GM23338 (cell line): ENCODE data around the gene AASDH.

ENCODE experiments used
- CREB1 ChIP-seq: fragments of 250-450 bp; sonication (Bioruptor Pico); IDR thresholded peaks from 2 replicates; pipeline ENCODE4 v1.5.0; 2020; ENCODE audit warnings: low read depth, mild to moderate bottlenecking, moderate library complexity
- ETS1 ChIP-seq: IDR thresholded peaks from 2 replicates; pipeline ENCODE4 v1.6.1; 2016; ENCODE audit warnings: antibody characterized with exemption
- EZH2 ChIP-seq: fragments of 200-600 bp; sonication (generic); IDR thresholded peaks from one replicate; pipeline ENCODE4 v1.8.0; 2017; ENCODE audit warnings: antibody characterized with exemption, mild to moderate bottlenecking, low read depth; ENCODE audit not compliant: unreplicated experiment
- EZH2phosphoT487 ChIP-seq: fragments of 200-600 bp; sonication (generic); IDR thresholded peaks from one replicate; pipeline ENCODE4 v1.8.1; 2018; ENCODE audit warnings: antibody characterized with exemption; ENCODE audit not compliant: unreplicated experiment
- JUNB ChIP-seq: IDR thresholded peaks from one replicate; pipeline ENCODE4 v1.6.1; 2016; ENCODE audit warnings: antibody characterized with exemption; ENCODE audit not compliant: unreplicated experiment
- NANOG ChIP-seq: IDR thresholded peaks from 2 replicates; pipeline ENCODE4 v1.6.1; 2016; ENCODE audit warnings: antibody characterized with exemption, borderline replicate concordance
- POLR2AphosphoS5 ChIP-seq: IDR thresholded peaks from 2 replicates; pipeline ENCODE4 v1.6.1; 2016; ENCODE audit warnings: antibody characterized with exemption, low read depth
- STAT1 ChIP-seq: IDR thresholded peaks from one replicate; pipeline ENCODE4 v1.6.1; 2016; ENCODE audit warnings: antibody characterized with exemption; ENCODE audit not compliant: unreplicated experiment
- ZNF114 ChIP-seq: fragments of 250-450 bp; sonication (Bioruptor Pico); IDR thresholded peaks from 2 replicates; pipeline ENCODE4 v1.5.0; 2020; ENCODE audit warnings: mild to moderate bottlenecking, moderate library complexity
- ZNF331 ChIP-seq: fragments of 250-450 bp; sonication (Bioruptor Pico); IDR thresholded peaks from 2 replicates; pipeline ENCODE4 v1.5.0; 2020; ENCODE audit warnings: low read depth, mild to moderate bottlenecking, moderate library complexity
- TF ChIP-seq, protein P1 (sequence below), 2 experiments: fragments of 200-600 bp in 1 of 2; sonication (generic) in 1 of 2; conservative IDR thresholded peaks; 2 replicates each; pipeline versions ENCODE4 v1.5.1 to v1.6.1; 2016 to 2017; ENCODE audit warnings: antibody characterized with exemption in 2 of 2, low read depth in 2 of 2, mild to moderate bottlenecking in 2 of 2, moderate library complexity in 1 of 2
- TF ChIP-seq, protein P2 (sequence below): IDR thresholded peaks from one replicate; pipeline ENCODE4 v1.6.1; 2018; ENCODE audit warnings: antibody characterized with exemption; ENCODE audit not compliant: unreplicated experiment
- TF ChIP-seq, protein P3 (sequence below): fragments of 250-450 bp; sonication (Bioruptor Pico); IDR thresholded peaks from 2 replicates; pipeline ENCODE4 v1.5.0; 2020; ENCODE audit warnings: mild to moderate bottlenecking, moderate library complexity

GRCh38 chr4:56308384-56308783 is 78.9 kb downstream of the AASDH start:
- TF ChIP-seq, protein P1, sequence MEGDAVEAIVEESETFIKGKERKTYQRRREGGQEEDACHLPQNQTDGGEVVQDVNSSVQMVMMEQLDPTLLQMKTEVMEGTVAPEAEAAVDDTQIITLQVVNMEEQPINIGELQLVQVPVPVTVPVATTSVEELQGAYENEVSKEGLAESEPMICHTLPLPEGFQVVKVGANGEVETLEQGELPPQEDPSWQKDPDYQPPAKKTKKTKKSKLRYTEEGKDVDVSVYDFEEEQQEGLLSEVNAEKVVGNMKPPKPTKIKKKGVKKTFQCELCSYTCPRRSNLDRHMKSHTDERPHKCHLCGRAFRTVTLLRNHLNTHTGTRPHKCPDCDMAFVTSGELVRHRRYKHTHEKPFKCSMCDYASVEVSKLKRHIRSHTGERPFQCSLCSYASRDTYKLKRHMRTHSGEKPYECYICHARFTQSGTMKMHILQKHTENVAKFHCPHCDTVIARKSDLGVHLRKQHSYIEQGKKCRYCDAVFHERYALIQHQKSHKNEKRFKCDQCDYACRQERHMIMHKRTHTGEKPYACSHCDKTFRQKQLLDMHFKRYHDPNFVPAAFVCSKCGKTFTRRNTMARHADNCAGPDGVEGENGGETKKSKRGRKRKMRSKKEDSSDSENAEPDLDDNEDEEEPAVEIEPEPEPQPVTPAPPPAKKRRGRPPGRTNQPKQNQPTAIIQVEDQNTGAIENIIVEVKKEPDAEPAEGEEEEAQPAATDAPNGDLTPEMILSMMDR (conservative IDR thresholded peaks at IDR 0.05; ENCODE audit: low read depth in 2 of 2) = no peak
- TF ChIP-seq, protein P2, sequence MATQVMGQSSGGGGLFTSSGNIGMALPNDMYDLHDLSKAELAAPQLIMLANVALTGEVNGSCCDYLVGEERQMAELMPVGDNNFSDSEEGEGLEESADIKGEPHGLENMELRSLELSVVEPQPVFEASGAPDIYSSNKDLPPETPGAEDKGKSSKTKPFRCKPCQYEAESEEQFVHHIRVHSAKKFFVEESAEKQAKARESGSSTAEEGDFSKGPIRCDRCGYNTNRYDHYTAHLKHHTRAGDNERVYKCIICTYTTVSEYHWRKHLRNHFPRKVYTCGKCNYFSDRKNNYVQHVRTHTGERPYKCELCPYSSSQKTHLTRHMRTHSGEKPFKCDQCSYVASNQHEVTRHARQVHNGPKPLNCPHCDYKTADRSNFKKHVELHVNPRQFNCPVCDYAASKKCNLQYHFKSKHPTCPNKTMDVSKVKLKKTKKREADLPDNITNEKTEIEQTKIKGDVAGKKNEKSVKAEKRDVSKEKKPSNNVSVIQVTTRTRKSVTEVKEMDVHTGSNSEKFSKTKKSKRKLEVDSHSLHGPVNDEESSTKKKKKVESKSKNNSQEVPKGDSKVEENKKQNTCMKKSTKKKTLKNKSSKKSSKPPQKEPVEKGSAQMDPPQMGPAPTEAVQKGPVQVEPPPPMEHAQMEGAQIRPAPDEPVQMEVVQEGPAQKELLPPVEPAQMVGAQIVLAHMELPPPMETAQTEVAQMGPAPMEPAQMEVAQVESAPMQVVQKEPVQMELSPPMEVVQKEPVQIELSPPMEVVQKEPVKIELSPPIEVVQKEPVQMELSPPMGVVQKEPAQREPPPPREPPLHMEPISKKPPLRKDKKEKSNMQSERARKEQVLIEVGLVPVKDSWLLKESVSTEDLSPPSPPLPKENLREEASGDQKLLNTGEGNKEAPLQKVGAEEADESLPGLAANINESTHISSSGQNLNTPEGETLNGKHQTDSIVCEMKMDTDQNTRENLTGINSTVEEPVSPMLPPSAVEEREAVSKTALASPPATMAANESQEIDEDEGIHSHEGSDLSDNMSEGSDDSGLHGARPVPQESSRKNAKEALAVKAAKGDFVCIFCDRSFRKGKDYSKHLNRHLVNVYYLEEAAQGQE = no peak
- TF ChIP-seq POLR2AphosphoS5 = no peak
- no peak for TF ChIP-seq EZH2
- no peak for TF ChIP-seq JUNB
- no peak for TF ChIP-seq EZH2phosphoT487
- no peak for TF ChIP-seq NANOG
- TF ChIP-seq CREB1 (CRISPR knock-in tag) = no peak
- no peak for TF ChIP-seq ZNF331 (CRISPR knock-in tag)
- TF ChIP-seq ZNF114 (CRISPR knock-in tag) = no peak
- TF ChIP-seq STAT1 = no peak
- TF ChIP-seq, protein P3, sequence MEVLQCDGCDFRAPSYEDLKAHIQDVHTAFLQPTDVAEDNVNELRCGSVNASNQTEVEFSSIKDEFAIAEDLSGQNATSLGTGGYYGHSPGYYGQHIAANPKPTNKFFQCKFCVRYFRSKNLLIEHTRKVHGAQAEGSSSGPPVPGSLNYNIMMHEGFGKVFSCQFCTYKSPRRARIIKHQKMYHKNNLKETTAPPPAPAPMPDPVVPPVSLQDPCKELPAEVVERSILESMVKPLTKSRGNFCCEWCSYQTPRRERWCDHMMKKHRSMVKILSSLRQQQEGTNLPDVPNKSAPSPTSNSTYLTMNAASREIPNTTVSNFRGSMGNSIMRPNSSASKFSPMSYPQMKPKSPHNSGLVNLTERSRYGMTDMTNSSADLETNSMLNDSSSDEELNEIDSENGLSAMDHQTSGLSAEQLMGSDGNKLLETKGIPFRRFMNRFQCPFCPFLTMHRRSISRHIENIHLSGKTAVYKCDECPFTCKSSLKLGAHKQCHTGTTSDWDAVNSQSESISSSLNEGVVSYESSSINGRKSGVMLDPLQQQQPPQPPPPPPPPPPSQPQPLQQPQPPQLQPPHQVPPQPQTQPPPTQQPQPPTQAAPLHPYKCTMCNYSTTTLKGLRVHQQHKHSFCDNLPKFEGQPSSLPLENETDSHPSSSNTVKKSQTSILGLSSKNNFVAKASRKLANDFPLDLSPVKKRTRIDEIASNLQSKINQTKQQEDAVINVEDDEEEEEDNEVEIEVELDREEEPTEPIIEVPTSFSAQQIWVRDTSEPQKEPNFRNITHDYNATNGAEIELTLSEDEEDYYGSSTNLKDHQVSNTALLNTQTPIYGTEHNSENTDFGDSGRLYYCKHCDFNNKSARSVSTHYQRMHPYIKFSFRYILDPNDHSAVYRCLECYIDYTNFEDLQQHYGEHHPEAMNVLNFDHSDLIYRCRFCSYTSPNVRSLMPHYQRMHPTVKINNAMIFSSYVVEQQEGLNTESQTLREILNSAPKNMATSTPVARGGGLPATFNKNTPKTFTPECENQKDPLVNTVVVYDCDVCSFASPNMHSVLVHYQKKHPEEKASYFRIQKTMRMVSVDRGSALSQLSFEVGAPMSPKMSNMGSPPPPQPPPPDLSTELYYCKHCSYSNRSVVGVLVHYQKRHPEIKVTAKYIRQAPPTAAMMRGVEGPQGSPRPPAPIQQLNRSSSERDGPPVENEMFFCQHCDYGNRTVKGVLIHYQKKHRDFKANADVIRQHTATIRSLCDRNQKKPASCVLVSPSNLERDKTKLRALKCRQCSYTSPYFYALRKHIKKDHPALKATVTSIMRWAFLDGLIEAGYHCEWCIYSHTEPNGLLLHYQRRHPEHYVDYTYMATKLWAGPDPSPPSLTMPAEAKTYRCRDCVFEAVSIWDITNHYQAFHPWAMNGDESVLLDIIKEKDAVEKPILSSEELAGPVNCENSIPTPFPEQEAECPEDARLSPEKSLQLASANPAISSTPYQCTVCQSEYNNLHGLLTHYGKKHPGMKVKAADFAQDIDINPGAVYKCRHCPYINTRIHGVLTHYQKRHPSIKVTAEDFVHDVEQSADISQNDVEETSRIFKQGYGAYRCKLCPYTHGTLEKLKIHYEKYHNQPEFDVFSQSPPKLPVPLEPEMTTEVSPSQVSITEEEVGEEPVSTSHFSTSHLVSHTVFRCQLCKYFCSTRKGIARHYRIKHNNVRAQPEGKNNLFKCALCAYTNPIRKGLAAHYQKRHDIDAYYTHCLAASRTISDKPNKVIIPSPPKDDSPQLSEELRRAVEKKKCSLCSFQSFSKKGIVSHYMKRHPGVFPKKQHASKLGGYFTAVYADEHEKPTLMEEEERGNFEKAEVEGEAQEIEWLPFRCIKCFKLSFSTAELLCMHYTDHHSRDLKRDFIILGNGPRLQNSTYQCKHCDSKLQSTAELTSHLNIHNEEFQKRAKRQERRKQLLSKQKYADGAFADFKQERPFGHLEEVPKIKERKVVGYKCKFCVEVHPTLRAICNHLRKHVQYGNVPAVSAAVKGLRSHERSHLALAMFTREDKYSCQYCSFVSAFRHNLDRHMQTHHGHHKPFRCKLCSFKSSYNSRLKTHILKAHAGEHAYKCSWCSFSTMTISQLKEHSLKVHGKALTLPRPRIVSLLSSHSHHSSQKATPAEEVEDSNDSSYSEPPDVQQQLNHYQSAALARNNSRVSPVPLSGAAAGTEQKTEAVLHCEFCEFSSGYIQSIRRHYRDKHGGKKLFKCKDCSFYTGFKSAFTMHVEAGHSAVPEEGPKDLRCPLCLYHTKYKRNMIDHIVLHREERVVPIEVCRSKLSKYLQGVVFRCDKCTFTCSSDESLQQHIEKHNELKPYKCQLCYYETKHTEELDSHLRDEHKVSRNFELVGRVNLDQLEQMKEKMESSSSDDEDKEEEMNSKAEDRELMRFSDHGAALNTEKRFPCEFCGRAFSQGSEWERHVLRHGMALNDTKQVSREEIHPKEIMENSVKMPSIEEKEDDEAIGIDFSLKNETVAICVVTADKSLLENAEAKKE (CRISPR knock-in tag) = no peak
- no peak for TF ChIP-seq ETS1
